K562 (cell line): ENCODE results near the gene LGALS8. TPM values are rescaled to one million over a fixed set of nuclear protein-coding genes. Genes with fewer than 3 reads are reported as not detected.

Experiments
- ATAC-seq: fragments of 200-7000 bp; cut with Tn5 transposase; 3 replicates; pipeline ENCODE4 v1.9.1; 2020; ENCODE audit warnings: moderate library complexity
- BruUV-seq: library from RNA; stranded (reverse); fragments of 400-500 nt; replicated peaks from 2 replicates; lab custom pipeline; 2021; lab: Mats Ljungman, UMichigan
- CTCF ChIA-PET: fragments of 300-600 bp; formaldehyde crosslinking; extraction: SDS; loops from one replicate; lab custom pipeline; 2021; ENCODE audit warnings: low intra/inter-chr PET ratio; lab: Yijun Ruan, JAX
- POLR2A ChIA-PET: fragments of 300-600, 350-650 bp; sonication (Branson Sonifier 250); formaldehyde crosslinking; extraction: SDS; loops from one replicate; lab custom pipeline; 2021; ENCODE audit warnings: antibody characterized with exemption, inconsistent platforms; lab: Yijun Ruan, JAX
- DNase-seq, 4 experiments: peaks; one replicate each; pipeline versions ENCODE4 v3.0.0 to v3.0.0-alpha.2; 2011 to 2018; ENCODE audit warnings: low spot score in 3 of 4, mixed read lengths in 3 of 4; ENCODE audit errors: extremely low read depth in 1 of 4
- FAIRE-seq: peaks from 2 replicates; lab custom pipeline; 2011; peaks lifted over from hg19 to GRCh38; lab: Jason Lieb, UNC
- H2AFZ ChIP-seq: 2 replicates; pipeline ENCODE4 v1.6.0; 2011; ENCODE audit warnings: low read depth, low read length, control low read depth, inconsistent platforms
- H3K27ac ChIP-seq: fragments of 200-600 bp; 3 replicates; pipeline ENCODE4 v1.8.0; 2011; ENCODE audit warnings: low read depth, mild to moderate bottlenecking, control low read depth, inconsistent platforms, low read length, moderate library complexity, mixed read lengths; ENCODE audit errors: extremely low read depth
- H3K27me3 ChIP-seq, 2 experiments: fragments of 300-600 bp in 1 of 2; 2 replicates in 1 of 2; 3 replicates in 1 of 2; pipeline versions ENCODE4 v1.6.0 to v1.8.0; 2011; ENCODE audit warnings: inconsistent platforms in 2 of 2, low read length in 2 of 2, mild to moderate bottlenecking in 1 of 2, mixed read lengths in 1 of 2, moderate library complexity in 1 of 2; ENCODE audit not compliant: control insufficient read depth in 2 of 2, insufficient read depth in 2 of 2
- H3K36me3 ChIP-seq: fragments of 300-600 bp; 3 replicates; pipeline ENCODE4 v1.8.0; 2011; ENCODE audit warnings: mild to moderate bottlenecking, low read length, inconsistent platforms; ENCODE audit not compliant: control insufficient read depth, insufficient read depth
- H3K4me1 ChIP-seq, 2 experiments: fragments of 200-600 bp in 1 of 2; replicated peaks in 1 of 2; 2 replicates in 1 of 2; 3 replicates in 1 of 2; pipeline versions ENCODE4 v1.5.1 to v1.8.0; 2011; ENCODE audit warnings: inconsistent platforms in 2 of 2, low read length in 2 of 2, mild to moderate bottlenecking in 1 of 2, mixed read lengths in 1 of 2, moderate library complexity in 1 of 2; ENCODE audit not compliant: control insufficient read depth in 2 of 2, insufficient read depth in 2 of 2
- H3K4me2 ChIP-seq: 2 replicates; pipeline ENCODE4 v1.6.1; 2011; ENCODE audit warnings: low read length, control low read depth, inconsistent platforms, mixed read lengths; ENCODE audit not compliant: insufficient read depth
- H3K4me3 ChIP-seq: fragments of 200-600 bp; sonication (generic), shearing (Covaris generic); 2 replicates; pipeline ENCODE4 v1.5.1; 2016; ENCODE audit warnings: control low read depth, inconsistent platforms
- H3K79me2 ChIP-seq: fragments of 200-600 bp; 3 replicates; pipeline ENCODE4 v1.8.0; 2011; ENCODE audit warnings: low read length, inconsistent platforms; ENCODE audit not compliant: control insufficient read depth, insufficient read depth
- H3K9ac ChIP-seq, 2 experiments: 2 replicates each; pipeline versions ENCODE4 v1.6.0 to v1.6.1; 2011; ENCODE audit warnings: low read depth in 2 of 2, low read length in 2 of 2, control low read depth in 1 of 2, inconsistent platforms in 1 of 2, mild to moderate bottlenecking in 1 of 2, mixed read lengths in 1 of 2; ENCODE audit not compliant: insufficient read depth in 1 of 2
- H3K9me1 ChIP-seq: one replicate; pipeline ENCODE4 v1.6.0; 2011; ENCODE audit warnings: inconsistent platforms, mild to moderate bottlenecking, low read length, moderate library complexity; ENCODE audit not compliant: control insufficient read depth, insufficient read depth
- H3K9me3 ChIP-seq: replicated peaks from 2 replicates; pipeline ENCODE4 v1.5.1; 2011; ENCODE audit warnings: low read depth, low read length, inconsistent platforms; ENCODE audit not compliant: control insufficient read depth, insufficient read depth
- H4K20me1 ChIP-seq: replicated peaks from 2 replicates; pipeline ENCODE4 v1.6.1; 2011; ENCODE audit warnings: low read length, inconsistent platforms, mixed read lengths; ENCODE audit not compliant: control insufficient read depth, insufficient read depth
- ARHGAP35 ChIP-seq: fragments of 450-650 bp; IDR thresholded peaks from 2 replicates; pipeline ENCODE4 v1.6.1; 2018; ENCODE audit not compliant: partially characterized antibody
- BACH1 ChIP-seq: fragments of 200-800 bp; sonication (Bioruptor generic); IDR thresholded peaks from 2 replicates; pipeline ENCODE4 v1.6.1; 2016; ENCODE audit warnings: missing genetic modification characterization, missing compliant biosample characterization
- GATAD2B ChIP-seq: fragments of 450-650 bp; IDR thresholded peaks from 2 replicates; pipeline ENCODE4 v1.6.1; 2017; ENCODE audit warnings: mild to moderate bottlenecking, borderline replicate concordance
- HNRNPL ChIP-seq: fragments of 200-400 bp; formaldehyde crosslinking; IDR thresholded peaks from 2 replicates; pipeline ENCODE4 v1.6.1; 2017; ENCODE audit warnings: low read depth, mild to moderate bottlenecking, low read length
- PTBP1 ChIP-seq: fragments of 200-400 bp; formaldehyde crosslinking; IDR thresholded peaks from 2 replicates; pipeline ENCODE4 v1.6.1; 2017; ENCODE audit warnings: low read depth, low read length
- RBM14 ChIP-seq: fragments of 200-400 bp; formaldehyde crosslinking; IDR thresholded peaks from 2 replicates; pipeline ENCODE4 v1.6.1; 2018; ENCODE audit warnings: low read depth, mild to moderate bottlenecking, low read length, moderate library complexity, borderline replicate concordance; ENCODE audit not compliant: insufficient read depth
- RBM25 ChIP-seq: fragments of 200-400 bp; formaldehyde crosslinking; IDR thresholded peaks from 2 replicates; pipeline ENCODE4 v1.6.1; 2018; ENCODE audit warnings: low read length, low read depth, moderate library complexity; ENCODE audit not compliant: severe bottlenecking
- ZNF174 ChIP-seq: fragments of 250-450 bp; sonication (Bioruptor Pico); IDR thresholded peaks from 2 replicates; pipeline ENCODE4 v1.4.0; 2020; ENCODE audit warnings: mild to moderate bottlenecking
- ZNF57 ChIP-seq: fragments of 450-650 bp; formaldehyde crosslinking; IDR thresholded peaks from 2 replicates; pipeline ENCODE4 v1.4.0; 2020; ENCODE audit warnings: mild to moderate bottlenecking, moderate library complexity
- WGBS: fragments of 100-300 bp; shearing (Covaris generic); methylation state at CpG from one replicate; pipeline ENCODE4 v1.1.6; 2016; ENCODE audit warnings: low coverage, mixed read lengths; ENCODE audit not compliant: insufficient coverage; ENCODE audit errors: missing lambda C conversion rate; 5-methylcytosine and 5-hydroxymethylcytosine counted together
- in situ Hi-C: fragments of 300-500 bp; cut with MboI; formaldehyde crosslinking; loops from 4 replicates; pipeline ENCODE4 v1.15.0; 2018; ENCODE audit warnings: inconsistent platforms, mixed read lengths
- intact Hi-C: fragments of 100-400 bp; cut with micrococcal nuclease; formaldehyde crosslinking; loops from 2 replicates; pipeline ENCODE4 v1.14.2; 2022
- polyA plus RNA-seq, 8 experiments: library from polyadenylated mRNA; depleted of rRNA in 4 of 8; stranded (reverse) in 5 of 8; unstranded in 3 of 8; fragments of >200 nt; fragmentation: Nextera tagmentation in 2 of 8; fragmentation: Illumina TruSeq in 1 of 8; extraction: Ambion mirVana in 2 of 8; extraction: Trizol in 1 of 8; gene quantifications; 2 replicates each; pipeline versions ENCODE4 v1.2.1 to v1.2.3, GENCODE V29; 2011 to 2014; ENCODE audit warnings: inconsistent platforms in 1 of 8, missing spikeins in 1 of 8
- total RNA-seq, 7 experiments: library from RNA; depleted of rRNA in 6 of 7; stranded (reverse); fragments of >200 nt in 6 of 7; fragmentation: Illumina TruSeq in 2 of 7; extraction: Trizol in 2 of 7; gene quantifications; 2 replicates each; pipeline versions ENCODE4 v1.2.1 to v1.2.3, GENCODE V29; 2011 to 2021; ENCODE audit warnings: low replicate concordance in 1 of 7
- TF ChIP-seq, protein P1 (sequence below): sonication (generic); formaldehyde crosslinking; IDR thresholded peaks from 2 replicates; pipeline ENCODE4 v1.5.0; 2020; ENCODE audit warnings: missing genetic modification reagents

The LGALS8 gene
- total and polyA plus RNA-seq, 9 of the 15 experiments (the other 6 are each of a cell fraction or from before 2014, with no cell fraction given) = 57.4 to 87.7 (median 70.3) TPM

GRCh38 chr1:236565530-236565929, 41.7 kb downstream of the LGALS8 start:
- Histone ChIP-seq H3K4me1 (peaks cover 0 to 9% of the 10 kb centered on the region in 2 experiments; a peak in 1 of 5 replicates), H3K79me2 (no peaks in the 10 kb centered on the region), H3K27ac (no peak overlapping the region), H3K36me3 (peaks cover 96% of the 10 kb centered on the region), H2AFZ (no peak overlapping the region), H3K4me2 (no peak overlapping the region), H3K4me3 (no peak overlapping the region), H3K9me3 (no peaks in the 10 kb centered on the region), H3K9me1 (no peaks in the 10 kb centered on the region), H3K9ac (no peak overlapping the region), H3K27me3 (no peaks in the 10 kb centered on the region), H4K20me1 (no peaks in the 10 kb centered on the region)
- in situ Hi-C loops (no loop called here), intact Hi-C loops (no loop called here)
- no TSS peak for BruUV-seq
- WGBS = 95% methylated on average over 5 of the region's 5 CpGs
- ATAC-seq (no peak), DNase-seq (no peak), FAIRE-seq (peak; percentile 32)
- ChIA-PET CTCF (no interaction called here), POLR2A (interaction anchor here (0.5 kb wide), 1 partner anchor 1061 kb away, joined by 3 read pairs; the partner anchor contains the start of gene B3GALNT2)
- TF ChIP-seq, protein P1, sequence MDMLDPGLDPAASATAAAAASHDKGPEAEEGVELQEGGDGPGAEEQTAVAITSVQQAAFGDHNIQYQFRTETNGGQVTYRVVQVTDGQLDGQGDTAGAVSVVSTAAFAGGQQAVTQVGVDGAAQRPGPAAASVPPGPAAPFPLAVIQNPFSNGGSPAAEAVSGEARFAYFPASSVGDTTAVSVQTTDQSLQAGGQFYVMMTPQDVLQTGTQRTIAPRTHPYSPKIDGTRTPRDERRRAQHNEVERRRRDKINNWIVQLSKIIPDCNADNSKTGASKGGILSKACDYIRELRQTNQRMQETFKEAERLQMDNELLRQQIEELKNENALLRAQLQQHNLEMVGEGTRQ = no peak
- TF ChIP-seq ZNF174 (CRISPR knock-in tag) = no peak
- TF ChIP-seq RBM25 = no peak
- TF ChIP-seq BACH1 (tag) = no peak
- TF ChIP-seq PTBP1 = no peak
- TF ChIP-seq GATAD2B = no peak
- TF ChIP-seq ZNF57 (CRISPR knock-in tag) = no peak
- no peak for TF ChIP-seq HNRNPL
- no peak for TF ChIP-seq ARHGAP35
- no peak for TF ChIP-seq RBM14
